GM12872 (cell line): Measurements from ENCODE around the gene ALOX12B.
A peak's percentile ranks its signal among the peaks of the same experiment; 100 is the strongest.

Experiments used
- TF ChIP-seq, protein P1 (sequence below): IDR thresholded peaks from 3 replicates; pipeline ENCODE4 v1.5.1; 2011; ENCODE audit warnings: low read depth, mild to moderate bottlenecking, low read length, moderate library complexity; ENCODE audit not compliant: insufficient read depth

ALOX12B gene

DNA sequence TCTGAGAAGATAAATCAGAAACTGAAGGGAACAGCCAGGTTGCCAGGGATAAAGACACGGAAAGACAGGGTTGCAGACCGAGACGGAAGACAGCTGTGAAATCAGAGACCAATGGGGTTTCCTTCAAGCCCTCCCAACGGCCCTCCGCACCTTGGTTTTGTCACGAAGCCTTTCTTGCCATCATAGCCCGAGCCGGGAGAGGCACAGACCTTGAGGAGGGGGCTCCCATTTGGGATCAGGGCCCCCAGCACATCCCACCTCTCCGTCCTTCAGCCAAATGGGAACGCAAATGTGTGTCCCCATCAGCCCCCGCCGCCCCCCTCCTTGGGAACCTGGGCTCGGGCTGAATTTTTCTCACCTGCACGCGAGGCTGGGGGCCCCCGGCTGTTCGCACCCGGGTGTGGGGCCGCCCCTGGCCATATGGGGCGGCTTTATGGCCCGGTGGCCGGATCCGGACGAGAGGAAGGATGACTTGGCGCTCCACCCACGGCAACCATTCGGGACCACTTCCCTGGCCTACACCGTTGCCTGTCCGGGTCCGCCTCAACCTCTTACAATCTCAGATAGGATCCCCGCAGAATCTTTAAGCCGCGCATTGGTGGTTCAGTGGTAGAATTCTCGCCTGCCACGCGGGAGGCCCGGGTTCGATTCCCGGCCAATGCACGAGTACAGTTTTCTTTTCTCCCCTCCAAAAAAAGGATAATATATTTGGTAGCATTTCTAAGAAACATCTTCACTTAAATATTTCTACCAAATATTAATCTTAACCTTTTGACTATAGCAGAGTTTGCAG is 37.8 kb upstream of the ALOX12B start:
- TF ChIP-seq, protein P1, sequence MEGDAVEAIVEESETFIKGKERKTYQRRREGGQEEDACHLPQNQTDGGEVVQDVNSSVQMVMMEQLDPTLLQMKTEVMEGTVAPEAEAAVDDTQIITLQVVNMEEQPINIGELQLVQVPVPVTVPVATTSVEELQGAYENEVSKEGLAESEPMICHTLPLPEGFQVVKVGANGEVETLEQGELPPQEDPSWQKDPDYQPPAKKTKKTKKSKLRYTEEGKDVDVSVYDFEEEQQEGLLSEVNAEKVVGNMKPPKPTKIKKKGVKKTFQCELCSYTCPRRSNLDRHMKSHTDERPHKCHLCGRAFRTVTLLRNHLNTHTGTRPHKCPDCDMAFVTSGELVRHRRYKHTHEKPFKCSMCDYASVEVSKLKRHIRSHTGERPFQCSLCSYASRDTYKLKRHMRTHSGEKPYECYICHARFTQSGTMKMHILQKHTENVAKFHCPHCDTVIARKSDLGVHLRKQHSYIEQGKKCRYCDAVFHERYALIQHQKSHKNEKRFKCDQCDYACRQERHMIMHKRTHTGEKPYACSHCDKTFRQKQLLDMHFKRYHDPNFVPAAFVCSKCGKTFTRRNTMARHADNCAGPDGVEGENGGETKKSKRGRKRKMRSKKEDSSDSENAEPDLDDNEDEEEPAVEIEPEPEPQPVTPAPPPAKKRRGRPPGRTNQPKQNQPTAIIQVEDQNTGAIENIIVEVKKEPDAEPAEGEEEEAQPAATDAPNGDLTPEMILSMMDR: no peak

DNA sequence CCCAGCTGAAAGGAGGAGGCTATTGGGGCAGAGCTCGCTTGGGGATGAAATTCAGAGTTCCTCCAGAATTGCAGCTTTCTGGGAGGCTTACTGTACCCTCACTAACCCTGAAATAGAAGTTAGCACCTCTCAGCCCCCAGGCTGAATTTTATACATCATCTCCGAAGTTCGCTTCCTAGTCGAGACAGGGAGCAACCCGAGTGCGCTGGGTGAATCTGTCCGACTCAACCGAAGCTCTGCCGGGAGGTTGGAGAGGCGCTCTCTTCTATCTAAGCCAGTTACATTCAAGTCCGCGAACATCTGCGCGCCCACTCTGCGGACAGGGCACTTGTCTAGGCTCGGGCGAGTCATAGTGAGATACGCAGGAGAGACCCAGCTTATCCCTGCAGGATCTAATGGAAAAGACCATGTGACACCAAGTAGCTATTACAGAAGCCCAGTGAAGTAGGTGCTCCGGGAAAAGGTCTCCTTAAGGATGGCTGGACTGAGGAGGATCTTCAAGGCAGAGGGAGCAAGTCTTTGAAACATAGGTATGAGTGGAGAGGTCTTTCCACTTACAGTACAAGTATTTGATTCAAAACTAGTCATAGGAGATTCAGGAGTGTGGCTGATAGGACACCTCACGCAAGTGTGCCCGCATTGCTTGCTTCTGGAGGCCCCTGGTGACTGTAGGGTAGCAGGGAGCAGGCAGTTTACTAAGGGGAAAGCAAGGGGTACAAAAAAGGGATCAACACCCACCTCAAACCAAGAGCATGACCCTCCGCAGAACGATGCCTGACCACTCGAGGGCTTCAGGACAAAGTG is 37.0 kb upstream of the ALOX12B start:
- TF ChIP-seq, protein P1: no peak

DNA sequence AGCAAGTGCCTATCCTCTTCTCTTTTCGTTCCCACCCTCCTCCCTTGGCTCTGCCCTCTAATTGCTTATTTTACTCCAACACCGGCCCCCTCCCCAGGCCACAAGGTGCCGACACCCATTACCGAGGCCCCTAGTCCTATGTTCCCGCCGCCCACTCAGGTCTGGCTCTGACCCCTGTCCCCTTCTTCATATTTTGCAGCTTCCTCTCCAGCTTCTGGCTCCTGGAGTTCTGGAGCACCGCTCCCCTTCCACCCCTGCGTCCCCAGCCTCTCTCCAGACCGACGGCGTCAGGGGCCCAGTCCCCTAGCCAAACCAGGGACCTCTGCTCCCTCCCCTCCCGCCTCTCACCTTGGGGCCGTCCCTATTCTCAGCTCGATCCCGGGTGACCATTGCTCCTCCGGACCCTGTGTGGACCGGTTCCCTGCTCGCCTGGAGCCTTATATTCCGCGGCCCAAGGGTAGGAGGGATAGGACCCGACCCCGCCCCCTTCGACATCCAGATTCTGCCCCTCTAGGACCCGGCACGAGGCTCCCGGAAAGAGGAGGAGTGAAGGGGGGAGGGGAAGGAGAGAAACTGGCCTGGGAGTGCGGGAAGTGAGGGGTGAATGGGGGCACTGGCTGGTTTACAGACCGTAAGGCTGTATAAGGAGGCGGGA is 36.3 kb upstream of the ALOX12B start, which contains the start of gene HES7:
Gene HES7 (minus strand): TSS at position 412 of the 655 bp plus-strand sequence. CDS start 22 bp downstream, at position 390.
- TF ChIP-seq, protein P1: no peak

DNA sequence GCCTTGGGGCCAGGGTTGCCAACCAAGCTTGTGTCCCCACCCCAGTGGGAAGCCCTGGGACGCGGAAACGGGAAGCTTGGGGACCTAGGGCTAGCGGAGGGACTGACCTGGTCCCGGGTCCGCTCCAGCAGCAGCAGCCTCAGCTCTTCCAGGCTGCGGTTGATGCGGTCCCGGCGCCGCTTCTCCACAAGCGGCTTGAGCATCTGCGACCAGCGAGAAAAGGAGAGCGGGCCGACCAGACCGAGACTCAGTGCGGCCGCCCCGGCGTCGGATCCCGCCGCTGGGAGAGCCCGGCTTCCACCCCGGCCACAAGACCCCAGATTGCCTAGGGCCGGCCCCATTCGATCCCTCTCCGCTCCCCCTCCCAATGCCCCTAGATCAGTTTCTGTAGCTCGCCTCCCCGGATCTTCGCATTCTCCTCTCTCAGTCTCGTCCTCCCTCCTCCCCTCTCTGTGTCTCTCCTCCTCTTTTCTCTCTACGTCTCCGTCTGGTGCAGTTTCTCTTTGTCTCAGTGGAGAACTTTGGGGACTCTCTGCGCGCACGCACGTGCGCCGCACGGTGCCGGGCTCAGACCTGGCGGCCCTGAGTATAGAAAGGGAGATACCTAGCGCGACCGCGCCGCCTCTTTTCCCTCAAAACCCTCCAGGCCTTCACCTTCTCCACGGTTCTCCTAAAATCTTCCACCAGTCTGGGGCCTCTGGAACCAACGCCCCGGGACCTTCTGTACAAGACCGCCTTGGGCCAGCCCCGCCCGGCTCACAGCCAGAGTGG is 35.6 kb upstream of the ALOX12B start:
- TF ChIP-seq, protein P1: no peak

DNA sequence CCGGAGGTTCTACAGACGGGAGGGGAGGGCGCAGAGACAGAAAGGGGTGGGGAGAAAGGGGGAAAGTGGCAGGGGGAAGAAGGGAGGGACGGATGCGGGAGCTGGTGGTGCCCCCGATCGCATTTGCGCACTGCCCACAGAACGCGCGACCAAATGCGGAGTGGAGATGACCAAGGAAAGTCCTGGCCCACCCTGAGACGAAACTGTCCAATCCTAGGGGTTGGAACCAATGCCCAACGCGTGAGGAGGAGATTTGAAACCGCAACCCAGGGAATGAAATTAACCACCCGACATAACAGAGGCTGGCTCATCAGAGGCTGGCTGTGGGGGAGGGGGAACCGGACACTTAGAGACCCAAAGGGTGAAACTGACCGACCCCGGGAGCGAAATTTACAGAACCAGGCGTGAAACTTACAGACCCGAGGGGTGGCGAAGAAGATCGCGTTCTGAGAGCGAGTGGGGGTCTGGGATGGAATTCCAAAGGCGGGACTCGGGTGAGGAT is 35.0 kb upstream of the ALOX12B start:
- TF ChIP-seq, protein P1: no peak

DNA sequence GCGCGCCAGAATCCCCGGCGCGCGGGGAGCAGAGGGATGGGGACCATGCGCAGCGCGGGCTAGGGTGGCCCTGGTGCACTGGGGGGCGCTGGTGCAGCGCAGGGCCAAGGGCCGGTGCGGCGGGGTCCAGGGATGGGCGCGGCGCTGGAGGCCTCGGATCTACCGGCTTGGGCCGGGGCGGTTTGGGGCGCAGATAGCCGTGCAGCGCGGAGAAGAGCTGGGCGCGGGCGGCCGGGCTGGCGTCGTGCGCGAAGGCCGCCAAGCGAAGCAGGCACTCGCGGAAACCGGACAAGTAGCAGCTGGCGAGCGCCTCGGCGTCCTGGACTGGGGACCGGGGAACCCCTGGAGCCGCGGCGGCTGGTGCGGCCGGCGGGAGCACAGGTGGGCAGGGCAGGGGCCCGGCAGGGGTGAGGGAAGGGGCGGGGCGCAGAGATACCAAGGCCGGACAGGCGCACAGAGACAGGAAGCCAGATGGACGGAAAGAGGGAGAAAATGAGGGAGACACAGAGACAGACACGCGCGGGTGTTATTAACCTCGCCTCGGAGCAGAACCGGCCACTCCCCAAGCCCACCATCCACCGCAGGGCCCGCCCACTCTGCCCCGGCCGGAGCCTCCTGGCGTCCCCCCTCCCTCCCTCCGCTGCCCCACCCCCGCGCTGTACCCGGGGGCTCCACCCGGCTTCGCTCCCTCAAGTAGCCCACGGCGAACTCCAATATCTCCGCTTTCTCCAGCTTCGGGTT is 34.3 kb upstream of the ALOX12B start:
- TF ChIP-seq, protein P1: peak; percentile 66; the same call in 2 of the 3 replicates
